HG02571 (cell line): Measurements from ENCODE around the gene APOF.
"Not testable (repeated sequence)": the region's sequence is repeated elsewhere in the genome, so short reads cannot be mapped to it uniquely, and the experiment has no call there.

Source experiments
- ATAC-seq: cut with Tn5 transposase; IDR thresholded peaks from one replicate; pipeline ENCODE4 v1.9.1; 2021; ENCODE audit warnings: mild to moderate bottlenecking, moderate library complexity; ENCODE audit not compliant: unreplicated experiment

Gene APOF, protein sequence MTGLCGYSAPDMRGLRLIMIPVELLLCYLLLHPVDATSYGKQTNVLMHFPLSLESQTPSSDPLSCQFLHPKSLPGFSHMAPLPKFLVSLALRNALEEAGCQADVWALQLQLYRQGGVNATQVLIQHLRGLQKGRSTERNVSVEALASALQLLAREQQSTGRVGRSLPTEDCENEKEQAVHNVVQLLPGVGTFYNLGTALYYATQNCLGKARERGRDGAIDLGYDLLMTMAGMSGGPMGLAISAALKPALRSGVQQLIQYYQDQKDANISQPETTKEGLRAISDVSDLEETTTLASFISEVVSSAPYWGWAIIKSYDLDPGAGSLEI

DNA sequence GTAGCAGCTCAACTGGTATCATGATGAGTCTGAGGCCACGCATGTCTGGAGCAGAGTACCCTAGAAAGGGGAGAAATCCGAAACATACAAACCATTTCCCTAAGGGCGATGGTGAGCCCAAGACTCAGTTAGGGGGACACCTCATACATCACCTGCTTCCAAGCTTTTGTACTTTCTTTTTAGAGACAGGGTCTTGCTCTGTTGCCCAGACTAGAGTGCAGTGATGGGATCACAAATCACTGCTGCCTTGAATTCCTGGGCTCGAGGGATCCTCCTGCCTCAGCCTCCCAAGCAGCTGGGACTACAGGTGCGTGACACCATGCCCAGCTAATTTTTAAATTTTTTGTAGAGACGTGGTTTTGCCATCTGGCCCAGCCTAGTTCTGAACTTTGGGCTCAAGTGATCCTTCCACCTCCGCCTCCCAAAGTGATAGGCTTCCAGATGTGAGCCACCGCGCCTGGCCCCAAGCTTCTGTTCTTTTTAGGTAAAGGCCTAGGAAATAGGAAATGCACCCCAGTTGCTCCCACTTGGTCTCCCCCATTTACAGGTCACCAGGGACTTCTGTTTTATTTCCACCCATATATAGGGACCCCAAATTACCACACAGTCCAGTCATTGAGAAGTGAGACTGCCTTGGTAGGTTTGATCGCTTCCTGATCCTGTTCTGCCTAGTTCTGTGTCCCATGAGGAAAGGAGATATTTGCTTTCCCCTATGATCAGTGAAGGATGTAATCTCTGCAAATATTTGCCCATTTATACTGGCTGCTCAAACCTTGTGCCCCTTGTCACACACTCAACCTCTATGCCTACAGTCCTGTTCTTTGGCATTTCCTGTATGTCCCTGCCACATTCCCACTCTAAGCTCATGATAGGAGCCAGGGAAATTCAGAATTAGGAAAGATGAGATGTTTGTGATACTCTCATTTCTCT lies at the start of gene APOF:
APOF (minus strand) TSS at position 728 of the 930 bp plus-strand sequence; CDS start at position 616, 112 bp downstream.
- no peak for ATAC-seq

DNA sequence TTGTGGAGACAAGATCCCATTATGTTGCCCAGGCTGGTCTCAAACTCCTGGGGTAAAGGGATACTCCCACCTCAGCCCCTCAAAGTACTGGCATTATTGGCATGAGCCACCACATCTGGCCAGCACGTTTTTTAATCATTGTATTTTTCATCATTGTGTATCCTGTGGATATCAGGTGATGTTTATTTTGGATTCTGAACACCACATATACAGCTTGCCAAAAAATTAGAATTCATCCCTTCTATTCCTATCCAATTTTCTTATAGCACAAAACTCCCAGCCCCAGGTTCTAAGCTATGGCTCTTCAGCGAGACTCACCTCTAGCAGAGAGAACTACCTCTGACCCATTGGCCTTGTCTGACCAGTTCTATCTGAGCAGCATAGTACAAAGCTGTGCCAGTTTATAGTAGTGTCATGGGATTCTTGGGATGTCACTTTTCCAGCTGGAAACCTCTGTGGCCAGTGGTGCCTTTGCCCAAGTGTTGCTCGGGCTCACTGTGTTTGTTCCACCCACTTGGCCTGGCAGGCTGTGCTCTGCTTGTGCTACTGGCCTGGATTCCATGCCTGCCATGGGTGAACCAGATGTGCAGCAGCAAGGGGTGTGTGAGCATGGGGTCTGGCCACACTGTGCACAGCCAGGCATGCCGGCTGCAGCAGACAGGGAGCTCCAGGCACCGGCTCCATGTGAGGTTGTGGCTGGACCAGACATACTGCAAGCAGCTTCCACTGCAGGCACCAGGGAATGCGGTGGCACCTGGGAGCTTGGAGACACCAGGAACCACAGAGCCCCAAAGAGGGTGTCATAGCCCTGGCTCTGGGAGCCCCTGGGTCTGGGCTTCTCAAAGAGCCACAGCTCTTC lies 49.4 kb upstream of the APOF start:
- ATAC-seq: no peak

DNA sequence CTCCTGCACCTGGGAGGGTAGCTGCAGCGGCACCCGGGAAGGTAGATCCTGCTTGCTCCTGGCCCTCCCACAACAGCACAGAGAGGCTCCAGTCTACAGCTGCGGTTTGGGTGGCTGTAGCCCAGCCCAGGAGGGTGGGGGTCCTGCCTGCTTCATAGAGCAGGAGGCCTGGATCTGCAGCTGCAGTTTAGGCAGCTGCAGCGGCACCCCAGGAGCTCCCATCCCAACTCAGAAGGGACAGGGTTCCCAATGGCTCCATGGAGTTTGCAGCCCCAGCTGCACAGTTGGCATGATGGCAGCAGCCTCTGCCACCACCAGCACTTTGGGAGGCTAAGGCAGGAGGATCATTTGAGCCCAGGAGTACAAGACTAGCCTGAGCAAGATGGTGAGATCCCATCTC lies 48.1 kb upstream of the APOF start:
- ATAC-seq: no peak

DNA sequence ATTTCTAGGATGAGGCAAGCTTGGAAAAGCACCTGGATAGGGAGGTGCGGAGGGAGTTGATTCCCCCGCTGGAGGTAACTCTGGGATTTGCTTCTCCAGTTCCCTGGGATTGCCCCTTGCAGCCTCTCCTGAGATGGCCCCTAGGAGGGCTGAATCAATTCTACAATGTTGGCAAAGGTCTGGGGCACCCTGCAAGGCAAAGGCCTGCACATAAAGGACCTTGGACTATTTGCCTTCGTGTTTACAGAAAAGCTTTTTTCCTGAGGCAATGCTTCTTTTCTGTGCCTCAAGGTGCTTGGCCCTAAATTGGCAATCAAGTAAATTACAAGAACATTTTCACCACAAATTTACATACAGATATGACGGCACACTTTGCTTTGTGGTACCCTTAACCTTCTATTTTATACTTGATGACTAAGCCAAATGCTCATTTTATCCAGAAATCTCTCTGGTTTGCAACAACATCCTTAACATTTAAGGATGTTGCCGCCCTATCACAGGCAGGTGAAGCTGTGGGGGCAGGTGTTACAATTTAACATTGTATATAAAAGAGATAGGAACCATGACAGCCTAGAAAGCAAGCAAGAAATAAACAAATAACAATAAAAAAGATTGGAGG lies 46.3 kb upstream of the APOF start:
- ATAC-seq: no peak

DNA sequence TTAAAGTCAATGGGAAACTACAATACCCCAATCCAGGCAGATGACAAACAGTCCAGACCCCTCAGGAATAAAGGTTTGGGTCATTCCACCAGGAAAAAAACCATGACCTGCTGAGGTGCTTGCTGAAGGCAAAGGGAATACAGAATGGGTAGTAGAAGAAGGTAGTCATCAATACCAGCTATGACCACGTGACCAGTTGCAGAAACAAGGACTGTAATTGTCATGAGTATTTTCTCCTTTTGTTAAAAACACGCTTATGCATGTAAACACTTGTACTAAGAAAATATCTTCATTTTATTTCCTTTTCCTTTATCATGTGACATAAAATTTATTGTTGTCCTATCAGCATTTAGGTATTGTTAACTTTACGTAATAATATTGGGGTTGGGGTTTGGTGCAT lies 41.6 kb upstream of the APOF start:
- not testable (repeated sequence) for ATAC-seq

DNA sequence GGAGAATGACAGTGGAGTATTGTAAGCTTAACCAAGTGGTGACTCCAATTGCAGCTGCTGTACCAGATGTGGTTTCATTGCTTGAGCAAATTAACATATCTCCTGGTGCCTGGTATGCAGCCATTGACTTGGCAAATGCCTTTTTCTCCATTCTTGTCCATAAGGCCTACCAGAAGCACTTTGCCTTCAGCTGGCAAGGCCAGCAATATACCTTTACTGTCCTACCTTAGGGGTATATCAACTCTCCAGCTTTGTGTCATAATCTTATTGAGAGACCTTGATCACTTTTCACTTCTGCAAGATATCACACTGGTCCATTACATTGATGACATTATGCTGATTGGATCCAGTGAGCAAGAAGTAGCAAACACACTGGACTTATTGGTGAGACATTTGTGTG lies 39.0 kb upstream of the APOF start:
- not testable (repeated sequence) for ATAC-seq

DNA sequence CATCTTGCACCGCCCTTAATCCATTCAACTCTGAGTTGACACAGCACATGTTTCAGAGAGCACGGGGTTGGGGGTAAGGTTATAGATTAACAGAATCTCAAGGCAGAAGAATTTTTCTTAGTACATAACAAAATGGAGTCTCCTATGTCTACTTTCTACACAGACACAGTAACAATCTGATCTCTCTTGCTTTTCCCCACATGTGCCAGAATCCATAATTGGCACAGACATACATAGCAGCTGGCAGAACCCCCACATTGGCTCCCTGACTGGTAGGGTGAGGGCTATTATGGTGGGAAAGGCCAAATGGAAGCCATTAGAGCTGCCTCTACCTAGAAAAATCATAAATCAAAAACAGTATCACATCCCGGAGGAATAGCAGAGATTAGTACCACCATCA lies 38.5 kb upstream of the APOF start:
- not testable (repeated sequence) for ATAC-seq

DNA sequence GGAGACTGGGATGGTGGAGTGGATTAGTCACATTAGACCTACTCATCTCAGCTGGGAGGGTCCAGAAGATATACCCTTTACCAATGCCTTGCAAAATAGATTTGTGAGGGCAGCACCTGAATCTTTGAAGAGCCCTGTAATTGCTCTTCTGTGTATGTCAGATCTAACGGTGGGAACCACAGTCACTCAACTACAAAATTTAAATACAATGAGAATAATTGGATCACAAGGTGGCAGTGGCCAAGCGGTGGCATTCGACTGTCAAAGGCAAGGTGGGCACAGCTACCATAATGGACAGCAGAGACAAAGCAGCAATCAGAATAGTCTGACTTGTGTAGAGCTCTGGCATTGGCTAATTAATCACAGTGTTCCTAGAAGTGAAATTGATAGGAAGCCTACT lies 36.8 kb upstream of the APOF start:
- not testable (repeated sequence) for ATAC-seq

DNA sequence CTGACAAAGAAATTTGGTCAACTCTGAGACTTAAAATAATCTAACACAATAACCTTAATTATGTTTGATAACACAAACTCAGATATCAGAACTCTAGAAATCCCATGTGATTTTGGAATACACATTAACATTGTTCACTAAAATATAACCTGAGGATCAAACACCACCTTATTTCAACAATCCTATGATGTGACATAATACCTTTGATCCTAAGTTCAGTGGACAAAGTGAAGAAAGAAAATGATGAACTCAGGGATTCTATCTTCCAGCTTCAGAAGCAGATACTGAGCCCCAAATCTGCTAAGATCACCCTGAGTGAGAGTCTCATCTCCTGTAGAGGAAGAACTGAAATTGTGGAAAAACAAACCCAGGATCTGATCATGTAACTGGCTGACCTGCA lies 35.7 kb upstream of the APOF start:
- no peak for ATAC-seq

DNA sequence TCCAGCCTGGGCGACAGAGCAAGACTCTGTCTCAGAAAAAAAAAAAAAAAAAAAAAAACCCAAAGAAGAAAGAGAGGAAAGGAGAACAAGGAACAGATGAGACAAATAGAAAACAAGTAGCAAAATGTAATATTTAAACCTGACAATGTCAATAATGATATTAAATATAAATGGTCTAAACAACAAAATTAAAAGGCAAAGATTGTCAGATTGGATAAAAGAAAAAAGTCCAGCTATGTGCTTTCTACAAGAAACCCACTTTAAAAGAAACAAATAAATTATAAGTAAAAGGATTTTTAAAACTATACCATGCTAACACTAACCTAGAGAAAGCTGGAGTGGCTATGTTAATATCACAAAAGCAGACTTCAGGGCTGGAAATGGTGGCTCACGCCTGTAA lies 29.7 kb upstream of the APOF start:
- no peak for ATAC-seq

DNA sequence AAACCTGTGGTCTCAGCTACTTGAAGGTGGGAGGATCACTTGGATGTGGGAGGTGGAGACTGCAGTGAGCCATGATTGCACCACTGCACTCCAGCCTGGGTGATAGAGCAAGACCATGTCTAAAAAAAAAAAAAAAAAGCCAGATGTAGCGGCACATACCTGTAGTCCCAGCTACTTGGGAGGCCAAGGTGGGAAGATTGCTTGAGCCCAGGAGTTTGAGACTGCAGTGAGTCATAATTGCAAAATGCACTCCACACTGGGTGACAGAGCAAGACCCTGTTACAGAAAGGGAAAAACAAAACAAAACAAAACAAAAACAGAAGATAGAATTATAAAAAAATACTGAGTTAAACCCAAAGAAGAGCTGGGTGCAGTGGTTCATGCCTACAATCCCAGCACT lies 29.1 kb upstream of the APOF start:
- no peak for ATAC-seq

DNA sequence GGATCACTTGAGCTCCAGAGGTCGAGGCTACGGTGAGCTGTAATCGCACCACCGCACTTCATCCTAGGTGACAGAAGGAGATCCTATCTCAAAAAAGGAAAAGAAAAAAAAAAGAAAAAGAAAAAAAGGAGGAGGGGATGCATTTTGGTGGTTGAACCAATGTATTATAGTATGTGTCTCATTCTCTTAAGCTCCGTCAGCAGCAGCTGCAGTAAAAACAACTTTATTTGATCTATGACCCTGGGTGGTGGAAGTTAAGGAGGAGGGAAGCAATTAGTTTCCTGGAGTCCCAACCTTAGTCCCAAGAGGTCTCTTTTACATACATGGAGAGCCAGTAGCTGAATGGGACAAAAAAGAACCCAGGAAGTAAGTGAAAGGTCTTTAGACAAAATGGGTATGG lies 26.8 kb upstream of the APOF start:
- no peak for ATAC-seq

DNA sequence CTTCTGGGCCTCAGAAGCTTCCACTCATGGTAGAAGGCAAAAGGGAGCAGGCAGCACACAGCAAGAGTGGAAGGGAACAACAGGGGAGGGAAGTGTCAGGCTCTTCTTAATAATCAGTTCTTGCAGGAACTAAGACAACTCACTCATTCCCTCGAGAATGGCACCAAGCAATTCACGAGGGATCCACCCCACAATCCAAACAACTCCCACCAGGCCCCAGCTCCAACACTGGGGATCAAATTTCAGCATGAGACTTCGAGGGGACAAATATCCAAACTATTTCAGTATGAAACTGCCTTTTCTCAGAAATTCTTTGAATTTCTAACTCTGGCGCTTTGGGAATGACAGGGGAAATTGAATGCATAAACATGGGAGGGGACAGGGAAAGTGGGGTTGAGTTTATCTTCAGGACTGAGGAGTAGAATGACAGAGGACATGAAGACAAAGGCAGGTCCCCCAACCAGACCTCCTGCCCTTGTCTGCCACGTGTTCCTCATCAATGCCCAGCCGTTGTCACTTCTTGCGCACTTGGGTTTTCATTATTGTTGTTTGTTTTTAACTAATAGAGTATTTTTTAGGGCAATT lies 24.6 kb upstream of the APOF start:
- ATAC-seq: no peak

DNA sequence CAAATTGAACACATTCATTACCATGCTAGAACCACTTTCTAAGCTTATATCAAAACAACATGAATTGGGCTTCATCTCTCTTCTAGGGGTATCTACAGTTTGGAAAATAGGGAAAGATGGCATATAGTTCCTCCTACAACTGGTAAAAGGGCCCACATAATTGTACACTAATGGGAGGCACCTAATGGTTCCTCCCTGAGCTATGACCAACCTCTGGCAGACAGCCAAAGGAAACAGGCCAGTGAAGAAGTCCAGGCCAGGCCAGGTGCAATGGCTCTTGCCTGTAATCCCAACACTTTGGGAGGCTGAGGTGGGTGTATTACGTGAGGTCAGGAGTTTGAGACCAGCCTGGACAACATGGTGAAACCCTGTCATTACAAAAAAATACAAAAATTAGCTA lies 23.2 kb upstream of the APOF start:
- ATAC-seq: no peak

DNA sequence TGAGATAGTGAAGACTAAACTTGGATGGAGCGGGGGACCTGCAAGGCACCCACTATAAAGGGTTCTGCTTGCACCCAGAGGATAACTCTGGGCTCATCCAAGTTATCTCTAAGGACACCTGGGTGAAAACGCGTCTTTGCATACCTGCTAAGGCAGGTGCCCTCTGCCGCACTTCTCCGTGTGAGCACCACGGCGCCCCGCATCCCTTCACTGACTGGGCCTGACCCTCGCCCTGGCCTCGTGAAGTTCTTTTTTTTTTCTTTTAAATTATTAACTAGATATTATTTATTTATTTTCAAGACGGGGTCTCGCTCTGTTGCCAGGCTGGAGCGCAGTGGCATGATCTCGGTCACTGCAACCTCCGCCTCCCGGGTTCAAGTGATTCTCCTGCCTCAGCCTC lies 20.0 kb upstream of the APOF start:
- ATAC-seq: no peak

DNA sequence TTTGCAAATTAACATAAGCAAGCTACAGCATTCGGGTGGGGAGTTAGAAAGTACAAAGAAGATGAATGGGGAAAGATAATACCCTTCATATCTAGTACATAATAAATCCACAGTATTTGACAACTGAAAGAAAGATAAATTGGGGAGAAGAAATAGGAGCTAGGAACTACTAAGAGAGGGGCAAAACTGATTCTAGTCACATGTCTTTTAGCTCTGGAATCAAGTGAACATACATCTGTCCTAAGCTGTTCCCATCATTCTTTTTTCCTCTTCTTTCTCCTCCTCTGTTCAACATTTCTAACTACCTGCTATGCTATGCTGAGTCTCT lies 15.3 kb upstream of the APOF start:
- no peak for ATAC-seq

DNA sequence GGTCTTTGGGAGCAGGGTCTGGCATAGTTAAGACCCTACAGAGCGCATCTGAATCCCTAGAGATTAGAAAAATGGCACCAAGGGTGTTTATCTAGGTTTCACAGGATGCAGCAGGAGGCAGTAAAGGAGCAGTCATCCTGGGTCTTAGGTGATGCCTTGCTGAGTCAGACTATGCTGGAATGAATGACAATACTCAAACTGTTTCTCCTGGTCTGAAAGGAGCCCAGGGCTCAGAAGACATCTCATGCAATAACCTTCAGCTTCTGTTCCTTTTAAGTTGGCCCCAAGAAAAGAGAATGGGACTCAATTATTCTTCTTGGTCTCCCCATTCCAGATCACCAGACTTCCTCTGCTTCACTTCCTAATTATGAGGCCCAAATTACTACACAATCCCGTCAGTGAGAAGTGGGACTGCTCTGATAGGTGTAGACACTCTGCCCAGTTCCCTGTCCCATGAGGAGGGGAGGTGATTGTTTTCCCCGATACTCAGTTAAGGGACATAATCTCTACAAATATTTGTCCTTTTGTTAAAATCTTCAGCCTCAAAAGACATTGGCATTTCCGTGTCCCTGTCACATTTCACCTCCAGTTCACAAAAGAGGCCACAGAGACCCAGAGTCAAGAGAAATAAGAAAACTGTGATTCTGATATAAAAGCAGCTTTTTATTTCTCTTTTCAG lies 14.8 kb upstream of the APOF start:
- ATAC-seq: no peak

DNA sequence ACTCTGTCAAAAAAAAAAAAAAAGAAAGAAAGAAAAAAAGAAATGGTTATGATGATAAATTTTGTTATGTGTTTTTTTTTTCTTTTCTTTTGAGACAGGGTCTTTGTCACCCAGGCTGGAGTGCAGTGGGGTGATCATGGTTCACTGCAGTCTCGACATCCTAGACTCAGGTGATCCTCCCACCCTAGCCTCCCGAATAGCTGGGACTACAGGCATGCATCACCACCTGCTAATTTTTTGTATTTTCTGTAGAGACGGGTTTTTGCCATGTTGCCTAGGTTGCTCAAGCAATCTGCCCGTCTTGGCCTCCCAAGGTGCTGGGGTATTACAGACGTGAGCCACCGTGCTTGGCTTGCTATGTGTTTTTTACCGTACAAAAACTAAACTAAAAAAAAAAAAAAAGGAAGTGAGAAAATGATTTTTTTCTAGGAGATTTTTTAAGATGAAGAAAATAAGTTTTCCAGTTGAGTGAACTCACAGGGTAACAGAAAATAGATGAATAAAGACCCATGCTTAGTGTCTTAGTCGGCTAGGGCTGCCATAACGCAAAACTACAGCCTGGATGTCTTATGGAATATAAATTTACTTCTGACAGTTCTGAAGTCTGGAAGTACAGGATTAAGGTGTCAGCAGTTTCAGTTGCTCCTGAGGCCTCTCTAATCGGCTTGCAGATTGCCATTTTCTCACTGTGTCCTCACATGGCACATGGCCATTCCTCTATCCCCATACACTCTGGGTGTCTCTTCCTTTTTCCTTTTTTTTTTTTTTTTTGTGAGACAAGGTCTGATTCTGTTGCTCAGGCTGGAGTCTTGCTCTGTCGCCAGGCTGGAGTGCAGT lies 13.2 kb upstream of the APOF start:
- no peak for ATAC-seq
